Spleen (tissue), 7 donors: ENCODE results near the gene MINDY4.

ENCODE experiments used
- CTCF ChIP-seq, 11 experiments: fragments of 200-600 bp in 7 of 11; fragments of 450-650 bp in 4 of 11; sonication (generic) in 4 of 11; IDR thresholded peaks in 8 of 11; conservative IDR thresholded peaks in 3 of 11; 1 replicate in 7 of 11; 2 replicates in 4 of 11; pipeline versions ENCODE4 v1.4.0 to v1.8.0; 2016 to 2021; ENCODE audit warnings: antibody characterized with exemption in 11 of 11, inconsistent platforms in 4 of 11, mild to moderate bottlenecking in 1 of 11
- POLR2A ChIP-seq, 3 donors: fragments of 450-650 bp; IDR thresholded peaks; one replicate each; pipeline ENCODE4 v1.5.1; 2017; ENCODE audit warnings: antibody characterized with exemption in 3 of 3, mild to moderate bottlenecking in 1 of 3
- POLR2AphosphoS5 ChIP-seq, 3 donors: sonication (generic); formaldehyde crosslinking; IDR thresholded peaks; one replicate each; pipeline ENCODE4 v1.5.1; 2017; ENCODE audit warnings: antibody characterized with exemption in 3 of 3
- donor health status: DM: no; HTN: no; CAD: no; lungs with moderate emphysema.
- donor health status: DM: no; HTN: no; CAD: no.
- donor health status: DM: no; HTN: no; CAD: no.

DNA sequence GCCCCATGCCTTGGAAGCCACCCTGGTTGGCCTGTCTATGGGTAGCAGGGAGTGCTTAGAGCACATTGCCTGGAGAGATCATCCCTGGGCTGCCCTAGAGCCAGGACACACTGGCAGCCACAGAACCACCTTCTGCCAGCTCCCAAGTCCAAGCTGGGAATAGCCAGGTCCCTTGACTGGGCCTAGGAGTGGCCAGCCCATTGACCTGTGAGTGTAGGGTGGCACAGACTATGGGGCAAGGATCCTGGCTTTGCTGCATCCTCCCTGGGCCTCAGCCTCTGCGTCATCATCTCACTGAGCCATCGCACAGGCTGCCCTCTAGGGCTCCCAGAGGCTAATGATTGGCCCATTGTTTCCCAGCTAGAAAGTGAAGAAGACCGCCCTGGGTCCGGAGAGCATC is 147.5 kb downstream of the MINDY4 start:
- no peak for TF ChIP-seq CTCF (IDR thresholded peaks at IDR 0.05 in 8 of 11, conservative IDR thresholded peaks at IDR 0.05 in 3 of 11)
- TF ChIP-seq POLR2A (IDR thresholded peaks at IDR 0.05): no peak
- TF ChIP-seq POLR2AphosphoS5 (IDR thresholded peaks at IDR 0.05): no peak
